ENCODE data around the gene NEK9.

DNA sequence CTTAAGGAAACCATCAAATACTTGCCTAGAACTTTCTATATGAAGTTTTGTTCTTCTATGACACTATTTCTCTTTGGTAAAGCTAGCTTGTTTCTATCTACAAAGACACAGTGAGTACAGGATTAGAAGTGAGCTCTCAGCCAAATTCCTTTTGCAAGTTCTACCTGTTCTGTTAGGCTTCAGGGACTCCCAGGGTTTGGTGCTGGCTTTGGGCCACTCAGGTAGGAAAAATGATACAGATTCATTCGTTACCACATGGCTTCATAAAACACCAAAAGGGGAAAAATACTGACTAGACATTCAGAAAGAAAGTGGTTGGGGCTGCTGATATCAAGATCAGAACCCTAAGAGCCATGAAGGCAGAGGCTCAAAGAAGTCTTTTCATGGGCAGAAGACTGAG lies 43.6 kb downstream of the NEK9 start:
- TF ChIP-seq TAF1 (IDR thresholded peaks at IDR 0.05; ENCODE audit: borderline replicate concordance, insufficient read depth, low read length): no peak
- no peak for TF ChIP-seq POLR2AphosphoS5 (IDR thresholded peaks at IDR 0.05; ENCODE audit: low read depth, low read length)
- TF ChIP-seq, protein P1, sequence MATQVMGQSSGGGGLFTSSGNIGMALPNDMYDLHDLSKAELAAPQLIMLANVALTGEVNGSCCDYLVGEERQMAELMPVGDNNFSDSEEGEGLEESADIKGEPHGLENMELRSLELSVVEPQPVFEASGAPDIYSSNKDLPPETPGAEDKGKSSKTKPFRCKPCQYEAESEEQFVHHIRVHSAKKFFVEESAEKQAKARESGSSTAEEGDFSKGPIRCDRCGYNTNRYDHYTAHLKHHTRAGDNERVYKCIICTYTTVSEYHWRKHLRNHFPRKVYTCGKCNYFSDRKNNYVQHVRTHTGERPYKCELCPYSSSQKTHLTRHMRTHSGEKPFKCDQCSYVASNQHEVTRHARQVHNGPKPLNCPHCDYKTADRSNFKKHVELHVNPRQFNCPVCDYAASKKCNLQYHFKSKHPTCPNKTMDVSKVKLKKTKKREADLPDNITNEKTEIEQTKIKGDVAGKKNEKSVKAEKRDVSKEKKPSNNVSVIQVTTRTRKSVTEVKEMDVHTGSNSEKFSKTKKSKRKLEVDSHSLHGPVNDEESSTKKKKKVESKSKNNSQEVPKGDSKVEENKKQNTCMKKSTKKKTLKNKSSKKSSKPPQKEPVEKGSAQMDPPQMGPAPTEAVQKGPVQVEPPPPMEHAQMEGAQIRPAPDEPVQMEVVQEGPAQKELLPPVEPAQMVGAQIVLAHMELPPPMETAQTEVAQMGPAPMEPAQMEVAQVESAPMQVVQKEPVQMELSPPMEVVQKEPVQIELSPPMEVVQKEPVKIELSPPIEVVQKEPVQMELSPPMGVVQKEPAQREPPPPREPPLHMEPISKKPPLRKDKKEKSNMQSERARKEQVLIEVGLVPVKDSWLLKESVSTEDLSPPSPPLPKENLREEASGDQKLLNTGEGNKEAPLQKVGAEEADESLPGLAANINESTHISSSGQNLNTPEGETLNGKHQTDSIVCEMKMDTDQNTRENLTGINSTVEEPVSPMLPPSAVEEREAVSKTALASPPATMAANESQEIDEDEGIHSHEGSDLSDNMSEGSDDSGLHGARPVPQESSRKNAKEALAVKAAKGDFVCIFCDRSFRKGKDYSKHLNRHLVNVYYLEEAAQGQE (IDR thresholded peaks at IDR 0.05; ENCODE audit: insufficient read depth in 1 of 2, low read depth in 2 of 2, low read length in 2 of 2): no peak
- TF ChIP-seq SIN3A (IDR thresholded peaks at IDR 0.05; ENCODE audit: borderline replicate concordance, insufficient read depth, low read length): no peak
- TF ChIP-seq FOXP2 (optimal IDR thresholded peaks at IDR 0.05; ENCODE audit: borderline replicate concordance, extremely low read depth, extremely low read length, insufficient read depth): no peak
